ENCODE measurements around the gene ATXN1. TPM values are rescaled to one million over a fixed set of nuclear protein-coding genes. Genes with fewer than 3 reads are reported as not detected.

The ATXN1 gene
- polyA plus RNA-seq, 1 donor: 13.6 TPM

- 100% methylated on average over 3 of the region's 4 CpGs for WGBS (ENCODE audit: insufficient coverage, low lambda C conversion rate)
- DNase-seq: no peak
- H3K4me3 ChIP-seq (ENCODE audit: low read length): no peak overlapping the region
- no peaks in the 10 kb centered on the region for H3K36me3 ChIP-seq (ENCODE audit: control insufficient read depth, insufficient read depth, low read length)
- no peak overlapping the region for H3K27ac ChIP-seq (ENCODE audit: low read length)
- H3K27me3 ChIP-seq (ENCODE audit: control insufficient read depth, insufficient read depth, low read length): no peaks in the 10 kb centered on the region
- no peaks in the 10 kb centered on the region for H3K9me3 ChIP-seq (ENCODE audit: control insufficient read depth, low read depth, low read length)
- H3K4me1 ChIP-seq (ENCODE audit: control insufficient read depth, insufficient read depth, low read length): peaks cover 28% of the 10 kb centered on the region
Measured at GRCh38 chr6:16720861-16721260, 40.4 kb downstream of the ATXN1 start.

GRCh38 chr6:16719488-16719887 is 41.8 kb downstream of the ATXN1 start:
- Histone ChIP-seq H3K9me3 (ENCODE audit: control insufficient read depth, low read depth, low read length) (no peaks in the 10 kb centered on the region), H3K4me1 (ENCODE audit: control insufficient read depth, insufficient read depth, low read length) (peaks cover 23% of the 10 kb centered on the region), H3K4me3 (ENCODE audit: low read length) (no peak overlapping the region), H3K36me3 (ENCODE audit: control insufficient read depth, insufficient read depth, low read length) (no peaks in the 10 kb centered on the region), H3K27me3 (ENCODE audit: control insufficient read depth, insufficient read depth, low read length) (no peaks in the 10 kb centered on the region), H3K27ac (ENCODE audit: low read length) (no peak overlapping the region)
- DNase-seq: no peak
- WGBS (ENCODE audit: insufficient coverage, low lambda C conversion rate): no CpG with 5 or more reads among the region's 8 CpGs

GRCh38 chr6:16718356-16718755 is 42.9 kb downstream of the ATXN1 start:
- no peak for DNase-seq
- no peaks in the 10 kb centered on the region for H3K27me3 ChIP-seq (ENCODE audit: control insufficient read depth, insufficient read depth, low read length)
- H3K27ac ChIP-seq (ENCODE audit: low read length): no peak overlapping the region
- WGBS (ENCODE audit: insufficient coverage, low lambda C conversion rate): no CpG with 5 or more reads among the region's 3 CpGs
- peaks cover 16% of the 10 kb centered on the region for H3K4me1 ChIP-seq (ENCODE audit: control insufficient read depth, insufficient read depth, low read length)
- no peaks in the 10 kb centered on the region for H3K9me3 ChIP-seq (ENCODE audit: control insufficient read depth, low read depth, low read length)
- no peaks in the 10 kb centered on the region for H3K36me3 ChIP-seq (ENCODE audit: control insufficient read depth, insufficient read depth, low read length)
- H3K4me3 ChIP-seq (ENCODE audit: low read length): no peak overlapping the region

GRCh38 chr6:16717275-16717942 is 43.9 kb downstream of the ATXN1 start:
- H3K4me3 ChIP-seq (ENCODE audit: low read length): no peak overlapping the region
- no peak overlapping the region for H3K27ac ChIP-seq (ENCODE audit: low read length)
- peaks cover 13% of the 10 kb centered on the region for H3K4me1 ChIP-seq (ENCODE audit: control insufficient read depth, insufficient read depth, low read length)

GRCh38 chr6:16716321-16716858 is 44.9 kb downstream of the ATXN1 start:
- no peaks in the 10 kb centered on the region for H3K27me3 ChIP-seq (ENCODE audit: control insufficient read depth, insufficient read depth, low read length)
- peaks cover 9% of the 10 kb centered on the region for H3K4me1 ChIP-seq (ENCODE audit: control insufficient read depth, insufficient read depth, low read length)
- H3K9me3 ChIP-seq (ENCODE audit: control insufficient read depth, low read depth, low read length): no peaks in the 10 kb centered on the region
- H3K4me3 ChIP-seq (ENCODE audit: low read length): no peak overlapping the region
- H3K27ac ChIP-seq (ENCODE audit: low read length): no peak overlapping the region
- DNase-seq: no peak
- no peaks in the 10 kb centered on the region for H3K36me3 ChIP-seq (ENCODE audit: control insufficient read depth, insufficient read depth, low read length)
- WGBS (ENCODE audit: insufficient coverage, low lambda C conversion rate): no CpG with 5 or more reads among the region's 2 CpGs

More at GRCh38 chr6:16717275-16717942, 43.9 kb downstream of the ATXN1 start:
- H3K9me3 ChIP-seq (ENCODE audit: control insufficient read depth, low read depth, low read length): no peaks in the 10 kb centered on the region
- no peaks in the 10 kb centered on the region for H3K27me3 ChIP-seq (ENCODE audit: control insufficient read depth, insufficient read depth, low read length)
- H3K36me3 ChIP-seq (ENCODE audit: control insufficient read depth, insufficient read depth, low read length): no peaks in the 10 kb centered on the region
- WGBS (ENCODE audit: insufficient coverage, low lambda C conversion rate): no CpG with 5 or more reads among the region's 9 CpGs
- DNase-seq: no peak

GRCh38 chr6:16713597-16713996 is 47.7 kb downstream of the ATXN1 start:
- H3K4me1 ChIP-seq (ENCODE audit: control insufficient read depth, insufficient read depth, low read length): peaks cover 6% of the 10 kb centered on the region
- no CpG with 5 or more reads among the region's 9 CpGs for WGBS (ENCODE audit: insufficient coverage, low lambda C conversion rate)
- no peaks in the 10 kb centered on the region for H3K27me3 ChIP-seq (ENCODE audit: control insufficient read depth, insufficient read depth, low read length)
- DNase-seq: no peak
- H3K9me3 ChIP-seq (ENCODE audit: control insufficient read depth, low read depth, low read length): no peaks in the 10 kb centered on the region
- no peaks in the 10 kb centered on the region for H3K36me3 ChIP-seq (ENCODE audit: control insufficient read depth, insufficient read depth, low read length)
- H3K27ac ChIP-seq (ENCODE audit: low read length): peak overlapping the region; percentile 56
- H3K4me3 ChIP-seq (ENCODE audit: low read length): no peak overlapping the region

- 82% methylated on average over 2 of the region's 7 CpGs for WGBS (ENCODE audit: insufficient coverage, low lambda C conversion rate)
- Histone ChIP-seq H3K9me3 (ENCODE audit: control insufficient read depth, low read depth, low read length) (no peaks in the 10 kb centered on the region), H3K4me1 (ENCODE audit: control insufficient read depth, insufficient read depth, low read length) (peaks cover 6% of the 10 kb centered on the region), H3K4me3 (ENCODE audit: low read length) (no peak overlapping the region), H3K27me3 (ENCODE audit: control insufficient read depth, insufficient read depth, low read length) (no peaks in the 10 kb centered on the region), H3K36me3 (ENCODE audit: control insufficient read depth, insufficient read depth, low read length) (no peaks in the 10 kb centered on the region), H3K27ac (ENCODE audit: low read length) (peak overlapping the region; percentile 56)
- peak in 1 of 2 donors; percentile 69 for DNase-seq
Measured at GRCh38 chr6:16712931-16713484, 48.3 kb downstream of the ATXN1 start.

- no peaks in the 10 kb centered on the region for H3K27me3 ChIP-seq (ENCODE audit: control insufficient read depth, insufficient read depth, low read length)
- H3K36me3 ChIP-seq (ENCODE audit: control insufficient read depth, insufficient read depth, low read length): no peaks in the 10 kb centered on the region
- 80% methylated on average over 7 of the region's 12 CpGs for WGBS (ENCODE audit: insufficient coverage, low lambda C conversion rate)
- no peak for DNase-seq
- no peaks in the 10 kb centered on the region for H3K9me3 ChIP-seq (ENCODE audit: control insufficient read depth, low read depth, low read length)
- H3K27ac ChIP-seq (ENCODE audit: low read length): peak overlapping the region; percentile 56
- H3K4me3 ChIP-seq (ENCODE audit: low read length): no peak overlapping the region
- peaks cover 6% of the 10 kb centered on the region for H3K4me1 ChIP-seq (ENCODE audit: control insufficient read depth, insufficient read depth, low read length)
Measured at GRCh38 chr6:16712255-16712930, 48.9 kb downstream of the ATXN1 start.

GRCh38 chr6:16711546-16712254 is 49.6 kb downstream of the ATXN1 start:
- no peaks in the 10 kb centered on the region for H3K9me3 ChIP-seq (ENCODE audit: control insufficient read depth, low read depth, low read length)
- DNase-seq: no peak
- H3K4me3 ChIP-seq (ENCODE audit: low read length): no peak overlapping the region
- no peaks in the 10 kb centered on the region for H3K27me3 ChIP-seq (ENCODE audit: control insufficient read depth, insufficient read depth, low read length)
- H3K27ac ChIP-seq (ENCODE audit: low read length): no peak overlapping the region
- peaks cover 6% of the 10 kb centered on the region for H3K4me1 ChIP-seq (ENCODE audit: control insufficient read depth, insufficient read depth, low read length)
- WGBS (ENCODE audit: insufficient coverage, low lambda C conversion rate): 93% methylated on average over 3 of the region's 8 CpGs
- H3K36me3 ChIP-seq (ENCODE audit: control insufficient read depth, insufficient read depth, low read length): no peaks in the 10 kb centered on the region

Data from large intestine (tissue), 3 donors.